GM12878 (cell line): ENCODE data around the gene DUS1L. TPM values are rescaled to one million over a fixed set of nuclear protein-coding genes. Genes with fewer than 3 reads are reported as not detected.

Source experiments
- ATAC-seq: fragments of 200-7000 bp; cut with Tn5 transposase; 3 replicates; pipeline ENCODE4 v1.9.1; 2020; ENCODE audit warnings: mild to moderate bottlenecking, moderate library complexity
- BruUV-seq: library from RNA; stranded (reverse); fragments of 400-500 nt; replicated peaks from 2 replicates; lab custom pipeline; 2021; lab: Mats Ljungman, UMichigan
- CTCF ChIA-PET: fragments of 300-600 bp; sonication (Branson Sonifier 250); formaldehyde crosslinking; extraction: SDS; loops from one replicate; lab custom pipeline; 2021; ENCODE audit warnings: inconsistent platforms; lab: Yijun Ruan, JAX
- POLR2A ChIA-PET: fragments of 350-600 bp; formaldehyde crosslinking; extraction: SDS; loops from one replicate; lab custom pipeline; 2021; ENCODE audit warnings: inconsistent platforms; lab: Charles Lee
- RAD21 ChIA-PET: fragments of 300-600 bp; sonication (Branson Sonifier 250); formaldehyde crosslinking; loops from one replicate; lab custom pipeline; 2023; ENCODE audit warnings: antibody characterized with exemption; ENCODE audit not compliant: unreplicated experiment; lab: Charles Lee
- SMC1A ChIA-PET: fragments of 300-600 bp; sonication (Branson Sonifier 250); formaldehyde crosslinking; loops from one replicate; lab custom pipeline; 2023; ENCODE audit not compliant: unreplicated experiment, uncharacterized antibody; lab: Charles Lee
- DNase-seq: peaks from one replicate; pipeline ENCODE4 v3.0.0-alpha.2; 2011; ENCODE audit warnings: low read depth, low spot score
- FAIRE-seq: peaks from 3 replicates; lab custom pipeline; 2011; peaks lifted over from hg19 to GRCh38; lab: Jason Lieb, UNC
- H2AFZ ChIP-seq: 2 replicates; pipeline ENCODE4 v1.6.0; 2011; ENCODE audit warnings: low read depth, low read length, control low read depth; ENCODE audit not compliant: control insufficient read depth
- H3K27ac ChIP-seq: 2 replicates; pipeline ENCODE4 v1.5.1; 2011; ENCODE audit warnings: control low read depth; ENCODE audit not compliant: control insufficient read depth, insufficient read depth
- H3K27me3 ChIP-seq, 2 experiments: replicated peaks in 1 of 2; 2 replicates each; pipeline versions ENCODE4 v1.6.0 to v1.6.1; 2011; ENCODE audit warnings: low read length in 1 of 2; ENCODE audit not compliant: control insufficient read depth in 2 of 2, insufficient read depth in 2 of 2
- H3K36me3 ChIP-seq, 2 experiments: 2 replicates each; pipeline ENCODE4 v1.5.1; 2011; ENCODE audit warnings: low read length in 1 of 2; ENCODE audit not compliant: control insufficient read depth in 2 of 2, insufficient read depth in 2 of 2
- H3K4me1 ChIP-seq: 2 replicates; pipeline ENCODE4 v1.6.1; 2011; ENCODE audit warnings: mild to moderate bottlenecking, low read length, moderate library complexity, mixed read lengths; ENCODE audit not compliant: control insufficient read depth, insufficient read depth
- H3K4me2 ChIP-seq: 2 replicates; pipeline ENCODE4 v1.6.0; 2011; ENCODE audit warnings: control low read depth; ENCODE audit not compliant: control insufficient read depth, insufficient read depth
- H3K4me3 ChIP-seq: fragments of 200-600 bp; sonication (generic); 2 replicates; pipeline ENCODE4 v1.5.1; 2016
- H3K79me2 ChIP-seq: 2 replicates; pipeline ENCODE4 v1.6.0; 2011; ENCODE audit warnings: low read length; ENCODE audit not compliant: control insufficient read depth, insufficient read depth
- H3K9ac ChIP-seq: 2 replicates; pipeline ENCODE4 v1.8.0; 2011; ENCODE audit warnings: low read length, control low read depth, mixed read lengths; ENCODE audit not compliant: control insufficient read depth, insufficient read depth
- H3K9me3 ChIP-seq: replicated peaks from 3 replicates; pipeline ENCODE4 v1.5.1; 2011; ENCODE audit warnings: mild to moderate bottlenecking, low read length; ENCODE audit not compliant: control insufficient read depth, insufficient read depth
- H4K20me1 ChIP-seq: 2 replicates; pipeline ENCODE4 v1.6.0; 2011; ENCODE audit not compliant: control insufficient read depth, insufficient read depth
- ETV6 ChIP-seq, 2 experiments: fragments of 450-650 bp in 1 of 2; IDR thresholded peaks in 1 of 2; conservative IDR thresholded peaks in 1 of 2; 2 replicates each; pipeline ENCODE4 v1.6.1; 2014; ENCODE audit warnings: antibody characterized with exemption in 1 of 2, borderline replicate concordance in 1 of 2, low read depth in 1 of 2, mild to moderate bottlenecking in 1 of 2, moderate library complexity in 1 of 2
- PAX8 ChIP-seq: fragments of 450-650 bp; IDR thresholded peaks from 2 replicates; pipeline ENCODE4 v1.6.1; 2017; ENCODE audit warnings: mild to moderate bottlenecking, moderate library complexity
- SKIL ChIP-seq: fragments of 450-650 bp; IDR thresholded peaks from 2 replicates; pipeline ENCODE4 v1.6.1; 2017; ENCODE audit warnings: mild to moderate bottlenecking, low read depth, inconsistent platforms; ENCODE audit not compliant: poor library complexity, severe bottlenecking
- WGBS: methylation state at CpG from one replicate; pipeline ENCODE4 v1.1.6; 2016; ENCODE audit warnings: low lambda C conversion rate; ENCODE audit not compliant: insufficient replicate concordance, insufficient coverage; ENCODE audit errors: missing lambda C conversion rate; 5-methylcytosine and 5-hydroxymethylcytosine counted together
- in situ Hi-C: fragments of 300-500 bp; cut with MboI; formaldehyde crosslinking; loops from 9 replicates; pipeline ENCODE4 v1.14.3; 2018; ENCODE audit warnings: mixed read lengths
- intact Hi-C: fragments of 100-400 bp; cut with micrococcal nuclease; formaldehyde crosslinking; loops from one replicate; pipeline ENCODE4 v1.14.2; 2022; ENCODE audit not compliant: unreplicated experiment
- polyA plus RNA-seq, 11 experiments: library from polyadenylated mRNA; depleted of rRNA in 4 of 11; unstranded in 6 of 11; stranded (reverse) in 5 of 11; fragments of >200 nt; fragmentation: Nextera tagmentation in 4 of 11; fragmentation: Illumina TruSeq in 1 of 11; extraction: Ambion mirVana in 4 of 11; extraction: Trizol in 1 of 11; gene quantifications; 1 replicate in 1 of 11; 2 replicates in 10 of 11; pipeline versions ENCODE4 v1.2.1 to v1.2.3, GENCODE V29; 2011 to 2016; ENCODE audit warnings: inconsistent platforms in 2 of 11, missing spikeins in 2 of 11, low read depth in 1 of 11
- total RNA-seq, 4 experiments: library from RNA; depleted of rRNA in 3 of 4; stranded (reverse); fragments of >200 nt in 3 of 4; fragmentation: Illumina TruSeq in 1 of 4; extraction: Trizol in 1 of 4; gene quantifications; 2 replicates each; pipeline versions ENCODE4 v1.2.1 to v1.2.3, GENCODE V29; 2013 to 2021

Gene DUS1L
- total and polyA plus RNA-seq, 10 of the 15 experiments (the other 5 are each of a cell fraction or from before 2014, with no cell fraction given), result 6.1 to 157 (median 44.5) TPM

GRCh38 chr17:82080048-82080788 lies 14.6 kb upstream of the DUS1L start:
- RAD21 ChIA-PET, result no interaction called here
- ATAC-seq, result no peak
- intact Hi-C loops, result no loop called here
- CTCF ChIA-PET, result no interaction called here
- Histone ChIP-seq H3K27me3 (no peaks in the 10 kb centered on the region), H3K4me1 (no peaks in the 10 kb centered on the region), H3K79me2 (no peaks in the 10 kb centered on the region), H2AFZ (no peak overlapping the region), H3K4me2 (no peak overlapping the region), H4K20me1 (no peaks in the 10 kb centered on the region), H3K4me3 (no peak overlapping the region), H3K9ac (no peak overlapping the region), H3K9me3 (no peaks in the 10 kb centered on the region), H3K36me3 (peaks cover 11 to 54% of the 10 kb centered on the region in 2 experiments; a peak in 3 of 4 replicates), H3K27ac (no peak overlapping the region)
- in situ Hi-C loops, result no loop called here
- no peak for FAIRE-seq
- 91% methylated on average over 35 of the region's 36 CpGs for WGBS
- SMC1A ChIA-PET, result no interaction called here
- BruUV-seq, result no TSS peak
- POLR2A ChIA-PET, result no interaction called here
- TF ChIP-seq PAX8 (no peak), ETV6 (conservative IDR thresholded peaks at IDR 0.05 in 1 of 2, IDR thresholded peaks at IDR 0.05 in 1 of 2; ENCODE audit: borderline replicate concordance in 1 of 2, low read depth in 1 of 2) (no peak), SKIL (no peak)
- no peak for DNase-seq
